ENCODE data around the gene ATP23.

Gene ATP23

GRCh38 chr12:57983858-57984505, 42.6 kb downstream of the ATP23 start:
- no peak for DNase-seq

DNA sequence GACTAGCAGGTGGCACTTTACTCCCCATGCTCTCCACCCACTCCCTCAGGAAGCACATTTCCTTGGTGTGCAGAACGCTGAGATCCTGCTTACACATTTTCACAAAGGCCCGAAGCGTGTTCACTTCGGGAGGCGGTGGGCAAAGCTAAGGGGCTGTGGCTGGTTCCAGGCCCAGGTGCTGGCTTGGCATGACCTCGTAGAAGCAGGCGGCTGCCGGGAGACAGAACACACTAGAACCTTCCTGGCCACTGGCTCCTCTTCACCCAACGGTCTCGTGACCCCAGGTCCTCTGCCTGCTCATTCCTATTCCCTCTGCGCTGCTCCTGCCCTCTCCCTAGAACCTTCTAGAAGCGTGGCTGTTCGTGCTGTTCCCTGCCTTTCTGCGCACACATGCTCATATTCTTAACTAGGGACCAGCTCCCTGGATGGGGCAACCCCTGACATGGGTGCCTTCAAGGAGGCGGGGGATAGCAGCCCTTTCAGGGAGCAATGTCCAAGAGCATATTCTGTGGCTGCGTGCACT, 43.3 kb downstream of the ATP23 start:
- no peak for DNase-seq

DNA sequence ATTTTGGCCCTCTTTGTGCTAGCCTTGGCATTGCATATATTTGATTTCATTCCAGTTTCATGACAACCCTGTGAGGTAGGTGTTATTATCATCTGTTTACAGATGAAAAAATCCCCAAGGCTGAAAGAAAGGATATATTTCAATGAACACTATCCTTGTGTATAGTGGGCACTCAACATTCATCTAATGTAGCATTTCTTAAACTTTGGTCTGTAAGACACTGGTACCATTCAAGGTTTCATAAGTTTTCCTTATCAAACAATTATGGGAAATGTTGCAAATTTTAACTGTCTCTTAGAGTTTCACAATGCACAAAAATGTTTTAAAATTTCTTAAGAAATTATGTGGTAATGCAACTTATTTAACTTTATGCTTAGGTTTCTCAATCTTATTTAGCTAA, 44.3 kb downstream of the ATP23 start:
- no peak for DNase-seq

GRCh38 chr12:57989838-57990237, 48.5 kb downstream of the ATP23 start:
- no peak for DNase-seq

- DNase-seq = no peak
These were observed 49.0 kb downstream of the ATP23 start for GRCh38 chr12:57990241-57990883.

- no peak for DNase-seq
These were observed 50.6 kb downstream of the ATP23 start for GRCh38 chr12:57992001-57992400.

- no peak for DNase-seq
These were observed 51.7 kb downstream of the ATP23 start for GRCh38 chr12:57993030-57993429.

GRCh38 chr12:57993834-57994233, 52.5 kb downstream of the ATP23 start:
- DNase-seq = no peak

- no peak for DNase-seq
These were observed 55.2 kb downstream of the ATP23 start for GRCh38 chr12:57996520-57996919.

DNA sequence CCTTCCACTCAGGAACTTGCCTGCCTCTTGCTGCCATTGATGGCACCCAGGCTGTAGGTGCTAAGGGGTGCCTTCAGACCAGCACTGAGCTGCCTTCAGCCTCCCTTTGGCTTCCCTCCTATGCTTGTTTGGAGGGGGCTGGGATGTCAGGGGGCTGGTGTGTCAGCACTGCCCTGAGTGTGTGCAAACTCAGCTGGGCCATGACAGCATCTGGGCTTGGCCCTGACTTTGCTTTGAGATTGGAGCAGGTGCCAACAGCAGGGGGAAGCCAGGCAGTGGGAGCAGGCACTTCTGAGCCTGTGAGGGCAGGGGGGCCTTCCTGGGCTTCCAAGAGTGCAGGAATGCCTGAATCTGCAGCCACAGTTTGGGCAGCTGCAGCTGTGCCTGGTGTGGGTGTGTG, 56.9 kb downstream of the ATP23 start:
- DNase-seq = no peak

GRCh38 chr12:58000499-58000898, 59.1 kb downstream of the ATP23 start:
- no peak for DNase-seq

- DNase-seq = no peak
These were observed 66.5 kb downstream of the ATP23 start for GRCh38 chr12:58007875-58008274.

GRCh38 chr12:58008634-58009033, 67.3 kb downstream of the ATP23 start:
- no peak for DNase-seq

All from suppressor macrophage treated with lipopolysaccharide for 1 hour (primary cell).